GM10266 (cell line): ENCODE measurements around the gene IQCF2.
A peak's percentile ranks its signal among the peaks of the same experiment; 100 is the strongest.

Experiments
- DNase-seq: peaks from one replicate; pipeline ENCODE4 v3.0.0; 2012; ENCODE audit errors: extremely low spot score
- CTCF ChIP-seq: IDR thresholded peaks from 2 replicates; pipeline ENCODE4 v1.5.1; 2012; ENCODE audit warnings: mild to moderate bottlenecking, low read depth; ENCODE audit not compliant: control insufficient read depth, insufficient read depth; ENCODE audit errors: missing control alignments

Gene IQCF2

DNA sequence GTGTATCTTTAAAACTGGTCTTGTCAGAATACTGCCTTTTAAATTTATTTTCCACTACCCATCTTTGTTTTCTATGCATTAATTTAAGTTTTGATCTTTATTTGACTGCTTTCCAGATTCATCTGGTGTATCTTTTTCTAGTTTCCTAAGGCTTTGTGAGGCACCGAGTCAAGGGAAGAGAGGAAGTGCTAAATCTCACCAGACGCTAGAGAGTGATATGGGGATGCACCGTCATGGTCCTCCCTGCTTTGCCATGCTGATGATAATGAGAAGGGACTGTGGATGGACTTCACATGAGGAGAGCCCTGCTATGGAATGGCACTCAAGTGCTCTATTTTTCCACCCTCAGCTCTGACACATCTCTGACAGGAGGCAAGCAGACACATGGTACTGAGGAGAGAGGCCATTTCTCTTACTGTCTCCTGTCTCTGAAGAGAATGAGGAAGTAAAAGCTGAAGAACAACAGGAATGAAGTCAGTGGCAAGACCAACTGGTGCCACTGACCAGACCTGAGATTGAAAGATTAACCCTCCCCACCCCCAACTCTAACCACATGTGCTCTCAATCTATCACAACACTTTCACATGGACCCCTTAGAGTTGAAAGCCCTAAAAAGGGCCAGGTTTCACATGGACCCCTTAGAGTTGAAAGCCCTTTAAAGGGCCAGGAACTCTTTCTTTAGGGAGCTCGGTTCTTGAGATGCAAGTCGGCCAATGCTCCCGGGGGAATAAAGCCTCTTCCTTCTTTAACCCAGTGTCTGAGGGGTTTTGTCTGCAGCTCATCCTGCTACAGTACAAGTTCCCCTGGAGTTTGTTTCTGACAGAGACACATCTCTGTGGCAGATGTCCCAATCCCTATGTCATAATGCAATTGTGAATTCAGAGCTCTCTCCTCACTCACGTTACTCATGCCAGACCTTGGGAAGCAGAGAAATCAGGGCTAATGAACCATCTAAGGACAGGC lies at the start of gene IQCF2:
Gene IQCF2, plus strand, starts transcription at position 913 of the 963 bp plus-strand sequence. CDS start 52 bp downstream, outside the sequence.
- DNase-seq = peak; percentile 23
- TF ChIP-seq CTCF = no peak

DNA sequence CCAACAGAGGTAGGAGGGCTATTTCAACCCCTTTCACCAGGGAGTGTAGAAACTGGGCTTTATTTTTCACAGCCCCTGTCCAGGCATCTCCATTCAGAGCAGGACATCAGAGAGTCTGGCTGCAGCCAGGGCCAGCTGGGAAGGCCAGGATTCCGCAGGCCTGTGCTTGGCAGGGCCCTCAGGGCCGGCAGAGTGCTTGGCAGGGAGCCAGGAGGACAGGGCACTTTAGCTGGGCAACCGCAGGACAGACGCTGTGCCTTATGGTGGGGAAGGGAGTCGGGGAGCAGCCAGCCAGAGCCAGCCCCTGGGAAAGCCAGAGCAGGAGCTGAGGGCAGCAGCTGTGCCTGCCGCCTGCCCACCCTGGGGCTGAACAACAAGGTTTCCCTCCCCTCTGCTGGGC lies 47.9 kb upstream of the IQCF2 start:
- no peak for TF ChIP-seq CTCF
- no peak for DNase-seq

DNA sequence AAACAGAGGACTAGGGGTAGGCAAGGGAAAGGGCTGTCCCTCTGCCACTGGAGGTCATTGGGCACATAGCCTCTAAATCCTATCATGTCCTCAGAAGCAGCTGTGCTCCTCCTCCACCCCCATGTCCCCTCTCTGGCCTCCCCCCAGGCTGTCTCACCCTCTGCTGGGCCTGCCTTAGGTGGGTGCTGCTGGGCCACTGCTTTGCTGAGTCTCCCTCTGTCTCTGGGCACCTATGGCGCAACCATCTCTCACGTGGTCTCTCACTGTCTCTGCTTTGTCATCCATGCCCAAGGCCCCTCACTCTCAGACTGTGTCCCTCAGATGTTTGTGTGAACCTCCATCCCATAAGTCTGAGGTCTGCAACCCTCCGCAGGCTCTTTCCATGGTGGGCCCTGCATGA lies 47.4 kb upstream of the IQCF2 start:
- DNase-seq = no peak
- no peak for TF ChIP-seq CTCF

- no peak for DNase-seq
- TF ChIP-seq CTCF = no peak
Measured at GRCh38 chr3:51815614-51816013, 45.8 kb upstream of the IQCF2 start.

DNA sequence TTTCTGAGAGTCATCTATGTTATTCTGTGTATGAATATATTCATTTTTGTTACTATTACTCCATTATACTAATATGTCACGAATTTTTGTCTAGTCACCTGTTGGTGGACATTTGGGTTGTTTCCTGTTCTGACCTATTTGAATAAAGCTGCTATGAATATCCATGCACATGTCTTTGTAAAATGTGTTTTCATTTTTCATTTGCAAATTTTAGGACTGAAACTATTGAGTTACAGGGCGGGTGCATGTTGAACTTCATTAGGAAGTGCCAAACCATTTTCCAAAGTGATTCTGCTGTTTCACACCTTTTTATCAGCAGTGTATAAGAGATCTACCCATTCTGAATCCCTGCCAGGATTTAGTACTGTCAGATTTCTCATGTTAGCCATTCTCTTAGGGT lies 44.7 kb upstream of the IQCF2 start:
- DNase-seq = no peak
- TF ChIP-seq CTCF = no peak

DNA sequence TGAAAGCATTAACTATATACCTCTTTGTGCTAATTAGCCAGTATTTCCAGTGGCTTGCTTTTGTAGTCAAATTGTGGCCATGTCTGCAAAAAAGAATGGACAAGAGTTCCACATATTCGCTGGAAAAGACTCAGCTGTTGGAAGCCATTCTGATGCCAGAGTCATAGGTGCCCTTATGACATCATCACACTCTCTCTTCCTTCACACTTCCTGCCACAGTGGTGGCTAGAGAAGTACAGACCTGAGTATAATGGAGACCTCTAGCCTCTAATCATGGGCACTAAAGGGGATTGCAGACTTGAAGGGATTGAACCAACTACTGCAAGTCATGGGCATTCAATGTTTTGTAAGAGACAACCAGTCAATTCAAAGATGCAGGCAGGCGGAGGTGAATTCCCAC lies 44.0 kb upstream of the IQCF2 start:
- no peak for TF ChIP-seq CTCF
- no peak for DNase-seq

GRCh38 chr3:51819151-51819550 lies 42.3 kb upstream of the IQCF2 start:
- DNase-seq = no peak
- TF ChIP-seq CTCF = no peak
